HCT116 (cell line): ENCODE data around the gene PLAC8L1. TPM values are rescaled to one million over a fixed set of nuclear protein-coding genes. Genes with fewer than 3 reads are reported as not detected.

Source experiments
- ATAC-seq: fragments of 200-7000 bp; cut with Tn5 transposase; 2 replicates; pipeline ENCODE4 v1.9.1; 2020; ENCODE audit warnings: mild to moderate bottlenecking, moderate library complexity
- BruUV-seq: library from RNA; stranded (reverse); fragments of 400-500 nt; replicated peaks from 2 replicates; lab custom pipeline; 2021; lab: Mats Ljungman, UMichigan
- CTCF ChIA-PET: fragments of 300-600 bp; sonication (Branson Sonifier 250); formaldehyde crosslinking; loops from one replicate; lab custom pipeline; 2021; ENCODE audit warnings: antibody characterized with exemption; lab: Charles Lee
- POLR2A ChIA-PET: fragments of 300-600, 350-600 bp; sonication (Branson Sonifier 250); formaldehyde crosslinking; loops from one replicate; lab custom pipeline; 2021; ENCODE audit warnings: antibody characterized with exemption; lab: Charles Lee
- RAD21 ChIA-PET, 2 experiments: fragments of 300-600 bp; sonication (Branson Sonifier 250); formaldehyde crosslinking; loops; one replicate each; lab custom pipeline; 2023; ENCODE audit warnings: low total read pairs in 2 of 2; ENCODE audit not compliant: uncharacterized antibody in 2 of 2, unreplicated experiment in 2 of 2, low non-redundant PET in 1 of 2; lab: Charles Lee
- DNase-seq: peaks from one replicate; pipeline ENCODE4 v3.0.0-alpha.2; 2010; ENCODE audit warnings: low read depth, low spot score
- H2AFZ ChIP-seq: fragments of 200-600 bp; shearing (Covaris generic), sonication (generic); 2 replicates; pipeline ENCODE4 v1.6.1; 2017; ENCODE audit warnings: low read depth, mixed run types, mixed read lengths, antibody characterized with exemption, low read length; ENCODE audit not compliant: poor library complexity, severe bottlenecking
- H3K27ac ChIP-seq: 2 replicates; pipeline ENCODE4 v1.5.1; 2012; ENCODE audit warnings: low read depth, low read length
- H3K27me3 ChIP-seq: fragments of 200-600 bp; sonication (generic); 2 replicates; pipeline ENCODE4 v1.6.1; 2016; ENCODE audit warnings: mixed run types, low read length, mixed read lengths; ENCODE audit not compliant: insufficient read depth
- H3K36me3 ChIP-seq, 2 experiments: fragments of 200-500 bp in 1 of 2; fragments of 200-600 bp in 1 of 2; sonication (Bioruptor generic) in 1 of 2; sonication (generic) in 1 of 2; 2 replicates each; pipeline versions ENCODE4 v1.5.1 to v1.6.1; 2014 to 2016; ENCODE audit warnings: low read length in 2 of 2, inconsistent platforms in 1 of 2, mixed read lengths in 1 of 2, mixed run types in 1 of 2; ENCODE audit not compliant: insufficient read depth in 2 of 2, control insufficient read depth in 1 of 2
- H3K4me1 ChIP-seq, 2 experiments: fragments of 200-600 bp in 1 of 2; sonication (generic) in 1 of 2; 2 replicates each; pipeline versions ENCODE4 v1.5.1 to v1.6.1; 2012 to 2017; ENCODE audit warnings: low read length in 2 of 2, inconsistent platforms in 1 of 2, mild to moderate bottlenecking in 1 of 2, mixed read lengths in 1 of 2, mixed run types in 1 of 2, moderate library complexity in 1 of 2; ENCODE audit not compliant: insufficient read depth in 2 of 2, control insufficient read depth in 1 of 2
- H3K4me2 ChIP-seq: fragments of 200-600 bp; sonication (generic); 2 replicates; pipeline ENCODE4 v1.6.1; 2017; ENCODE audit warnings: mixed run types, low read length, mixed read lengths
- H3K4me3 ChIP-seq, 2 experiments: fragments of 200-600 bp in 1 of 2; sonication (generic) in 1 of 2; replicated peaks in 1 of 2; 2 replicates each; pipeline ENCODE4 v1.5.1; 2011 to 2016; ENCODE audit warnings: low read length in 2 of 2, control low read depth in 1 of 2, low read depth in 1 of 2, mild to moderate bottlenecking in 1 of 2, mixed read lengths in 1 of 2, mixed run types in 1 of 2
- H3K79me2 ChIP-seq: fragments of 200-600 bp; sonication (generic); 2 replicates; pipeline ENCODE4 v1.6.1; 2017; ENCODE audit warnings: mild to moderate bottlenecking, mixed run types, low read length, moderate library complexity, mixed read lengths; ENCODE audit not compliant: insufficient read depth
- H3K9ac ChIP-seq: fragments of 200-600 bp; sonication (generic); 2 replicates; pipeline ENCODE4 v1.6.1; 2016; ENCODE audit warnings: low read length, mixed read lengths
- H3K9me2 ChIP-seq: fragments of 200-600 bp; sonication (generic), shearing (Covaris generic); 2 replicates; pipeline ENCODE4 v1.6.1; 2017; ENCODE audit warnings: mixed run types, mild to moderate bottlenecking, moderate library complexity; ENCODE audit not compliant: insufficient read depth
- H3K9me3 ChIP-seq, 2 experiments: fragments of 200-500 bp in 1 of 2; fragments of 200-600 bp in 1 of 2; sonication (Bioruptor generic) in 1 of 2; sonication (generic) in 1 of 2; 2 replicates each; pipeline ENCODE4 v1.6.1; 2014 to 2017; ENCODE audit warnings: low read length in 2 of 2, mixed read lengths in 2 of 2, inconsistent platforms in 1 of 2, low read depth in 1 of 2, mild to moderate bottlenecking in 1 of 2, mixed run types in 1 of 2, moderate library complexity in 1 of 2; ENCODE audit not compliant: control insufficient read depth in 1 of 2, insufficient read depth in 1 of 2
- H4K20me1 ChIP-seq: fragments of 200-600 bp; sonication (generic), shearing (Covaris generic); 2 replicates; pipeline ENCODE4 v1.6.1; 2017; ENCODE audit warnings: mixed run types, mild to moderate bottlenecking, moderate library complexity; ENCODE audit not compliant: insufficient read depth
- CBX3 ChIP-seq: IDR thresholded peaks from 2 replicates; pipeline ENCODE4 v1.6.1; 2012; ENCODE audit warnings: low read depth
- EGR1 ChIP-seq: IDR thresholded peaks from 2 replicates; pipeline ENCODE4 v1.6.1; 2012; ENCODE audit warnings: low read depth
- EZH2 ChIP-seq: fragments of 200-600 bp; sonication (generic); IDR thresholded peaks from 2 replicates; pipeline ENCODE4 v1.6.1; 2017; ENCODE audit warnings: antibody characterized with exemption, mixed run types
- EZH2phosphoT487 ChIP-seq: fragments of 200-600 bp; IDR thresholded peaks from 2 replicates; pipeline ENCODE4 v1.6.1; 2018; ENCODE audit warnings: antibody characterized with exemption, borderline replicate concordance
- FOSL1 ChIP-seq: IDR thresholded peaks from 2 replicates; pipeline ENCODE4 v1.6.1; 2012; ENCODE audit warnings: low read depth
- POLR2AphosphoS5 ChIP-seq: IDR thresholded peaks from 2 replicates; pipeline ENCODE4 v1.6.1; 2011; ENCODE audit warnings: mild to moderate bottlenecking, low read depth, low read length, moderate library complexity
- SP1 ChIP-seq: IDR thresholded peaks from 2 replicates; pipeline ENCODE4 v1.6.1; 2012; ENCODE audit warnings: low read depth
- ZNF274 ChIP-seq: fragments of 200-500 bp; sonication (Bioruptor generic); IDR thresholded peaks from 2 replicates; pipeline ENCODE4 v1.6.1; 2014; ENCODE audit warnings: mild to moderate bottlenecking, low read depth, low read length, inconsistent platforms
- intact Hi-C: fragments of 100-400 bp; cut with micrococcal nuclease; formaldehyde crosslinking; loops from 2 replicates; pipeline ENCODE4 v1.10.0; 2022
- total RNA-seq: library from RNA; stranded (reverse); gene quantifications from one replicate; pipeline ENCODE4 v1.2.1, GENCODE V29; 2021; ENCODE audit not compliant: unreplicated experiment
- TF ChIP-seq, protein P1 (sequence below), 3 experiments: fragments of 200-600 bp in 1 of 3; sonication (generic) in 1 of 3; IDR thresholded peaks in 2 of 3; conservative IDR thresholded peaks in 1 of 3; 2 replicates each; pipeline ENCODE4 v1.5.1; 2012 to 2017; ENCODE audit warnings: low read depth in 2 of 3, low read length in 2 of 3, antibody characterized with exemption in 1 of 3, borderline replicate concordance in 1 of 3, control low read depth in 1 of 3, mild to moderate bottlenecking in 1 of 3, mixed read lengths in 1 of 3, mixed run types in 1 of 3, moderate library complexity in 1 of 3; ENCODE audit not compliant: insufficient read depth in 1 of 3
- TF ChIP-seq, protein P2 (sequence below): IDR thresholded peaks from 2 replicates; pipeline ENCODE4 v1.6.1; 2011; ENCODE audit warnings: mild to moderate bottlenecking, low read length, moderate library complexity; ENCODE audit not compliant: insufficient replicate concordance; ENCODE audit errors: extremely low read depth
- TF ChIP-seq, protein P3 (sequence below): IDR thresholded peaks from 2 replicates; pipeline ENCODE4 v1.6.1; 2012

PLAC8L1 gene
- total RNA-seq, 1 experiment from 2014 or later = 2.6 TPM

- Histone ChIP-seq H3K9ac (no peak overlapping the region), H3K9me2 (no peaks in the 10 kb centered on the region), H3K4me1 (no peaks in the 10 kb centered on the region), H3K79me2 (no peaks in the 10 kb centered on the region), H3K4me2 (no peak overlapping the region), H4K20me1 (no peaks in the 10 kb centered on the region), H3K36me3 (0 out of 4 replicates have a peak, but pooled peaks cover 0 to 3% of the 10 kb centered on the region in 2 experiments), H3K27me3 (no peaks in the 10 kb centered on the region), H3K4me3 (no peak overlapping the region), H3K27ac (no peak overlapping the region), H2AFZ (no peak overlapping the region), H3K9me3 (no peaks in the 10 kb centered on the region)
- CTCF ChIA-PET = no interaction called here
- TF ChIP-seq CBX3 = no peak
- TF ChIP-seq, protein P1, sequence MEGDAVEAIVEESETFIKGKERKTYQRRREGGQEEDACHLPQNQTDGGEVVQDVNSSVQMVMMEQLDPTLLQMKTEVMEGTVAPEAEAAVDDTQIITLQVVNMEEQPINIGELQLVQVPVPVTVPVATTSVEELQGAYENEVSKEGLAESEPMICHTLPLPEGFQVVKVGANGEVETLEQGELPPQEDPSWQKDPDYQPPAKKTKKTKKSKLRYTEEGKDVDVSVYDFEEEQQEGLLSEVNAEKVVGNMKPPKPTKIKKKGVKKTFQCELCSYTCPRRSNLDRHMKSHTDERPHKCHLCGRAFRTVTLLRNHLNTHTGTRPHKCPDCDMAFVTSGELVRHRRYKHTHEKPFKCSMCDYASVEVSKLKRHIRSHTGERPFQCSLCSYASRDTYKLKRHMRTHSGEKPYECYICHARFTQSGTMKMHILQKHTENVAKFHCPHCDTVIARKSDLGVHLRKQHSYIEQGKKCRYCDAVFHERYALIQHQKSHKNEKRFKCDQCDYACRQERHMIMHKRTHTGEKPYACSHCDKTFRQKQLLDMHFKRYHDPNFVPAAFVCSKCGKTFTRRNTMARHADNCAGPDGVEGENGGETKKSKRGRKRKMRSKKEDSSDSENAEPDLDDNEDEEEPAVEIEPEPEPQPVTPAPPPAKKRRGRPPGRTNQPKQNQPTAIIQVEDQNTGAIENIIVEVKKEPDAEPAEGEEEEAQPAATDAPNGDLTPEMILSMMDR (IDR thresholded peaks at IDR 0.05 in 2 of 3, conservative IDR thresholded peaks at IDR 0.05 in 1 of 3; ENCODE audit: borderline replicate concordance in 1 of 3, insufficient read depth in 1 of 3, low read depth in 2 of 3, low read length in 2 of 3) = no peak
- TF ChIP-seq SP1 = no peak
- no peak for TF ChIP-seq EGR1
- TF ChIP-seq, protein P2, sequence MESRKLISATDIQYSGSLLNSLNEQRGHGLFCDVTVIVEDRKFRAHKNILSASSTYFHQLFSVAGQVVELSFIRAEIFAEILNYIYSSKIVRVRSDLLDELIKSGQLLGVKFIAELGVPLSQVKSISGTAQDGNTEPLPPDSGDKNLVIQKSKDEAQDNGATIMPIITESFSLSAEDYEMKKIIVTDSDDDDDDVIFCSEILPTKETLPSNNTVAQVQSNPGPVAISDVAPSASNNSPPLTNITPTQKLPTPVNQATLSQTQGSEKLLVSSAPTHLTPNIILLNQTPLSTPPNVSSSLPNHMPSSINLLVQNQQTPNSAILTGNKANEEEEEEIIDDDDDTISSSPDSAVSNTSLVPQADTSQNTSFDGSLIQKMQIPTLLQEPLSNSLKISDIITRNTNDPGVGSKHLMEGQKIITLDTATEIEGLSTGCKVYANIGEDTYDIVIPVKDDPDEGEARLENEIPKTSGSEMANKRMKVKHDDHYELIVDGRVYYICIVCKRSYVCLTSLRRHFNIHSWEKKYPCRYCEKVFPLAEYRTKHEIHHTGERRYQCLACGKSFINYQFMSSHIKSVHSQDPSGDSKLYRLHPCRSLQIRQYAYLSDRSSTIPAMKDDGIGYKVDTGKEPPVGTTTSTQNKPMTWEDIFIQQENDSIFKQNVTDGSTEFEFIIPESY = no peak
- TF ChIP-seq EZH2phosphoT487 = no peak
- no peak for TF ChIP-seq ZNF274
- TF ChIP-seq, protein P3, sequence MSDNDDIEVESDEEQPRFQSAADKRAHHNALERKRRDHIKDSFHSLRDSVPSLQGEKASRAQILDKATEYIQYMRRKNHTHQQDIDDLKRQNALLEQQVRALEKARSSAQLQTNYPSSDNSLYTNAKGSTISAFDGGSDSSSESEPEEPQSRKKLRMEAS = no peak
- TF ChIP-seq FOSL1 = no peak
- TF ChIP-seq POLR2AphosphoS5 = no peak
- TF ChIP-seq EZH2 = no peak
- DNase-seq = no peak
- no peak for ATAC-seq
- RAD21 ChIA-PET = no interaction called here
- no TSS peak for BruUV-seq
- POLR2A ChIA-PET = no interaction called here
- intact Hi-C loops = no loop called here
Measured at GRCh38 chr5:146066968-146067367, 38.4 kb downstream of the PLAC8L1 start.
